HG02970 (cell line): ENCODE measurements around the gene SMPD3.

ENCODE experiments used
- ATAC-seq: cut with Tn5 transposase; IDR thresholded peaks from one replicate; pipeline ENCODE4 v1.9.1; 2021; ENCODE audit warnings: mild to moderate bottlenecking, moderate library complexity, moderate number of reproducible peaks; ENCODE audit not compliant: unreplicated experiment, low FRiP score

Gene SMPD3

GRCh38 chr16:68373528-68374245 is 74.6 kb downstream of the SMPD3 start:
- no peak for ATAC-seq

GRCh38 chr16:68372806-68373205 is 75.5 kb downstream of the SMPD3 start:
- ATAC-seq, result no peak

DNA sequence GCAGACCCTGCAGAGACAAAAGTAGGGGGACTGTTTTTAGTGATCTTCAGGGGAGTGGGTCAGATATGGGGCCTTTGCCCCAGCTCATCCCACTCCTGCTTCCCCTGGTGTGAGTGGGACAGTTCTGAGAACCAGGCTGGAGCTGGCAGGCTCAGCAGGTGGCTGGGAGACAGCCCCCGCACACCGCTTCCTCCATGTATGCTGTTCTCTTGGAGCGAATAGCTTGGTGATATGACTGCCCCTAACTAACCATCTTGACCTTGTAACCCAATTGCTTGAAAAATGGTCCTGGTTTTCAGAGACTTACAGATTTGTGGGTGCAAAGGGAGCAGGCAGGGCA is 76.0 kb downstream of the SMPD3 start:
- ATAC-seq, result no peak

DNA sequence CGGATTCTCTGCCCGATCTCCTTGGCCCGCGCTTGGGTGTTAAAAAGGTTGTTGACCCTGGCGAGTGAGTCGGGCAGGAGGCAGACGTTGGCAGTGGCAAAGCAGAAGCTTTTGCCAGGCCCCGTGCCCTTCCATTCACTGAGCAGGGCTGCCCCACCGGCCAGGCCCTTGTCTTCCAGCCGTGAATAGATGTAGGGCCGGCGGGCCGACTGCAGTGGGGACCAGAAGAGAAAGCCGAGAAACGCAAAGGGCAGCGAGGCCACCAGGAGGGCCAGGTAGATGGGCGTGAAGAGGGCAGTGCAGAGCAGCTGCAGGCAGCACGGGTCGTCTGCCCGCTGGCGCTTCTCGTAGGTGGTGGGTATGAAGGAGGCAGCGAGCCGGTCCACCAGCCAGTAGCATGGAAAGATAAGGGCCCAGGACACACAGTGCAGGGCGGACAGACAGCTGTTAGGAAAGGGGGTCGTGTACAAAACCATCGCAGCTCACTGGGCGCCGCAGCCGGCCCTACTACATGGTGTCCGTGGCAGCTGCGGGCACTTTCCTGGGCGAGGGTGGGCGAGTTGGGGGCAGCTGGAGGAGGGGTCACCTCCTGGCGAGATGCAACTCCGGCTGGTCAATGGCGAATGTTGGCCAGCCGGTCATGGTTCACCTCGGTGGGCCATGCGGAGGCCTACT is 76.5 kb downstream of the SMPD3 start:
- no peak for ATAC-seq

GRCh38 chr16:68371276-68371651 is 77.0 kb downstream of the SMPD3 start:
- ATAC-seq, result no peak

- no peak for ATAC-seq
These were observed 77.6 kb downstream of the SMPD3 start for GRCh38 chr16:68370581-68371275.

DNA sequence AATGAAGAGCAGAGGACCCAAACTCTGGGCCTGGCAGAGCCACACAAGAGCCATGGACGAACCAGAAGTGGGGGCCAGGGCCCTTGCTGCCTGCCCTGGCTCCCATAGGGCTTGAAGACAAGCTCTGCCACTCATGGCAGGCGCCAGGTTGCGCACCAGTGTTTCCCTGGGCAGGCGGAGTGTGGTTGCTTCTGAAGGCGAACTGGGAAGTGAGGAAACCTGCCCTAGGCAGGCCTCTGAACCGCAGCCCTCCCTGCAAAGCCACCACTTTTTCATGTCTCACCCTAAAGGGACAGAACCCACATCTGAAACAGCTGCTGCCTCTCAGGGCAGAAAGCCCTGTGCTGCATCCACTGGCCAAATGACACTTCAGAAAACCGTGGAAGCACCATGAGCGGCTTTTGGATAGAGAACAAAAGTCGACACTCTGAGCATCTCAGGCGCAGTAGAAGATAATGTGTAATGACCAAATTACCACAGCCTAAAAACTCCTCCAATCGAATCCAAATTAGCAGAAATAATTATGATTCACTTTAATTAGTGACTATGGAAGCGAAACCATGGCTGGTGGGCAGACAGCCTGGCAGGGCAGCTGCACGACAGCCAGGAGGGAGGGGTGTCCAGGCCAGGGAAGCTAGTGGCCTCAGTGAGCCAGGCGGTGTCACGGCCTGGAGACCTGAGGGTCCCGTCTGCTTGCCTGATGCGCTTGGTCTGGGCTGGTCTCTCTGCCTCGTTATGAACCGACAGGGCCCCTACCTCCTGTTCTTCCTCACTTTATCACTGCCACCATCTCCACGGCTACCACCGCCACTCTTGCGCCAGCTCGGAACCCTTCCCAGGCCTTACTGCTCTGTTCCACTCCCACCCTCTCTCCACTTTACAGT is 78.4 kb downstream of the SMPD3 start:
- ATAC-seq, result no peak

DNA sequence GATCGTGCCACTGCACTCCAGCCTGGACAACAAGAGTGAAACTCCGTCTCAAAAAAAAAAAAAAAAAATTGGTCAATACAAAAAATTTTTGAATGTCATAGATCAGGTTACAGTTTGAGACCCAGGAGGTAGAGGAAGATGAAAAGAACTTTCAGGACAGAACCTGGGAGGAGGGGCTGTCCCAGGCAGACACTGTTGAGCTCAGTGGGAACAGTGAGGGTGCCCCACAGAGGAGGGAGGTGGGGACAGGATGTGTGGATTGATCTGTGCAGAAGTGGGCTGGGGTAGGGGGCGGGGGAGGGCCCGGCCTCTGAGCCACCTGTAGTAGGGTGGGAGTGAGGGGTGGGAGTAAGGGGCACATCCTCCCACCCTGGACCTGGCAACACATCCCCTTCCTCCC is 79.1 kb downstream of the SMPD3 start:
- no peak for ATAC-seq

DNA sequence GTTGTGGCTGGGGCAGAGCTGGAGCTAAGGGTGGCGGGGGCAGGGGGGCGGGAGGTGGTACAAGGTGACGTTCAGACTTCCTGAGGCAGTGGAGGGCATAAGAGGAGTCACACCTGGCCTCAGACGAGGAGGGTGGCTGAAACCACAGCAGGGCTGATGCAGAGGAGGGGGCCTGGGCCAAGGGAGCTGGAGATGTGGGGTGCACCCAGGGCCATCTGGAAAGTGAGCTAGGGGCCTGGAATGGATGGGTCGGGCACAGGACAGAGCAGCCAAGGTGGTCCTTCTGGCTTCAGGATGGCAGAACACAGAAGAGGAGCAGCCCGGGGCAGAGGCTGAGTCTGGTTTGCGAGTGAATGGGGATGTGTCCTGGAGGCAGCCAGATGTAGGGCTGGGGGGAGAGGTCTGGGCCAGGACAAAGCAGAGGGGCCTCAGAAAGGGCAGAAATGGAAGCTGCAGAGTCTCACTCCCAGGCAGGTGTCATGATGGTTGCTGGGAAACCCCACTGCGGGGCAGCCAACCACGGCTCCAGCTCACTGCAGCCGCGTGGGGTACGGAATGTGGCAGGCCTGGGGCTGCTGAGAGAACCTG is 79.9 kb downstream of the SMPD3 start:
- ATAC-seq, result no peak

GRCh38 chr16:68367891-68368290 is 80.4 kb downstream of the SMPD3 start:
- no peak for ATAC-seq

GRCh38 chr16:68367440-68367839 is 80.9 kb downstream of the SMPD3 start:
- ATAC-seq, result no peak

DNA sequence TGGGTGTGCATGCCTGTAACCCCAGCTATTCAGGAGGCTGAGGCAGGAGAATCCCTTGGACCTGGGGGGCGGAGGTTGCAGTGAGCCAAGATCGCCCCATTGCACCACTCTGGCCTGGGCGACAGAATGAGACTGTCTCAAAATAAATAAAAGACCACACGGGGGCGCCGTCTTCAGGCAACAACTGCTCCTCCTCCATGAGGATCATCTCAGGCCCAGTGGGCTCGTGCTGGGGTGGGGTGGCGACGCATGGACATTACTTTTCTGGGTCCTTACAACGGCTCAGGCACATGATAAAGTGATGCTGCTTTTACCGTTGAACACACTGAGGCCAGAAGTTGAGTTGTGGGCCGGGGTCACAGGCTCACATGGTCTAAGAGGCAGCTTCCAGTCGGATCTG is 81.3 kb downstream of the SMPD3 start:
- no peak for ATAC-seq

GRCh38 chr16:68366062-68366461 is 82.2 kb downstream of the SMPD3 start:
- no peak for ATAC-seq

DNA sequence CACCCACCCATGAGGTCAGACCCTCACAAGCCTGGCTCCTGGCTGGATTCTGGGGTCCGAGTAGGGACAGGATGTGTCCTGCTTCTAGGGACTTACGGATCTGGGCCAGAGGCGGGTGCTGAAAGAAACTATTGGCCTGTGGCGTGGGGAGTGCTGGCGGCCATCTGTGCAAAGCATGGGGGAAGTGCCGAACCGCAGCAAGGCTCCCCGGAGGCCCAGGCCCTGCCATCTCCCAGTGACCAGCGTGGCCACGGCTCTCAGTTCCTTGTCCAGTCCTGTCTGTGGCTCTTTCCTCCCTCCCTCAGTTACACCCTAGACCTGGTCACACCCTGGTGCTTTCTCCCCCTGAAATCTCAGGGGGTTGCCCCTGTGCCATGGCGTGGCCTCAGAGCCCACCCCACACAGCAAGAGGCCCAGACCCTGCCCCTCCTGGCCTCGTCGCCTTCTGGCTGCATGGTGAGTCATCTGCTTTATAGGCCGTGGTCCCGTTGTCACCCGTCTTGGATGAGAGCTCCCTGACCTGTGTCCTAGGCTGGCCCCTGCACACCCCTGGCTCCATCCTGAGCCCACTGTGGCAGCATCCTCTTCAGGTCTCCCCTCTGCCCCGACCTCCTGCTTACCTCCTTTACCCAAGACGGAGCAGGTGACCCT is 83.0 kb downstream of the SMPD3 start:
- ATAC-seq, result no peak

DNA sequence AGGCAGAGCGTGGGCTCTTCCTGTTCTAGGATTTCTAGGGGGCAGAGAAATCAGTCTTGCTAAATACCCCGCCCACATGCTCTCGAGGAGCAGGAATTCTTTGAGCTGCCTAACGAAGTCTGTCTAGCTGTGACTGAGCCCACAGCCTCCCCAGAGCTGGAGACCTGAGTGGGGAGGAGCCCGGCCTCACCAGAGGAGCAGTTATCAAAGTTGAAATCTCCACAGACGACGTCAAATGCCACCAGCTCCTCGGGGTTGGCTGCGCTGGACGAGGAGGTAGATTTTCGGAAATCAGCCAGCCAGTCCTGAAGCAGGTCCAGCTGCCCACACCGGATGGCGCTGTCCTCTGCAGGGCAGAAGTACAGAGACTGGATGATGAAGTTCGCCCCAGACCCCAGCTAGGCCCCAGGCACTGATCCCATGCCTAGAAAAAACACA is 83.7 kb downstream of the SMPD3 start:
- no peak for ATAC-seq

DNA sequence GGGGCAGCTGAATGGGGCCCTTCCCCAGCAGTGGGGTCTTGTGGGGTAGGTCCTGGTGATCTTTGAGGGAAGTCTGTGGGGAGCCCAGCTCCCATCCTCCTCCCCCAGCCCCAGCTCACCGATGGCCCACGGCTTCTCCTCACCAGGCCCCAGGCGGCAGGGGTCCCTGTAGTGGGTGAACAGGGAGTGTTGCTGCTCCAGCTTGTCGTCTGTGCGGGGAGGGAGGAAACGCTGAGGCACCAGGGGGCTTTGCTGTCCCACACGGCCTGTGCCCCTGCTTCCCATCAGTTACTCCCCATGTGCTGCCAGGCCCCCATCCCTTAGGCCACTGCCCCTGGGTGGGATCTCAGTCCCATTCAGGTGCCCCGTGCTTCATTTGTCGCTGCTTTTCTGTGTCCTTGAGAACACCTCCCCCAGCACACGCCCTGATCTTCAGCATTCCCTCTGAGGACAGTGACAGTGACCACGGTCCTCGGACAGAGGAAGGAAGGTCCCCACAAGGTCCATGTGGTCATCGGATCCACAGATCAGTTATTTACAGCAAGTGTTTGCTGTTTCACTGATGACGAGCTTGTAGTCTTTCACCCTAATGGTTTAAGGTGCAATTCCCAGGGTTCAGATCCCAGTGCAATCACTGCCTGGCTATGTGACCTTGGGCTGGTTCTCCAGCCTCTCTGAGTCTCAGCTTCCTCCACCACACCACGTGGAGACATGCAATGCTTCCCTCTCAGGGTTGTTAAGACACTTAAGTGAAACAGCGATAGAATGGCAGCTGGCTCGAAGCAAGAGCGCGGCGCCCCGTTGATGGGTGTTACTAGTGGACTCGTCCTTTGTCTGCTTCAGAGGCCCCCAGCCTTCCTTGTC is 84.4 kb downstream of the SMPD3 start:
- no peak for ATAC-seq

- ATAC-seq, result no peak
These were observed 85.2 kb downstream of the SMPD3 start for GRCh38 chr16:68362947-68363657.

DNA sequence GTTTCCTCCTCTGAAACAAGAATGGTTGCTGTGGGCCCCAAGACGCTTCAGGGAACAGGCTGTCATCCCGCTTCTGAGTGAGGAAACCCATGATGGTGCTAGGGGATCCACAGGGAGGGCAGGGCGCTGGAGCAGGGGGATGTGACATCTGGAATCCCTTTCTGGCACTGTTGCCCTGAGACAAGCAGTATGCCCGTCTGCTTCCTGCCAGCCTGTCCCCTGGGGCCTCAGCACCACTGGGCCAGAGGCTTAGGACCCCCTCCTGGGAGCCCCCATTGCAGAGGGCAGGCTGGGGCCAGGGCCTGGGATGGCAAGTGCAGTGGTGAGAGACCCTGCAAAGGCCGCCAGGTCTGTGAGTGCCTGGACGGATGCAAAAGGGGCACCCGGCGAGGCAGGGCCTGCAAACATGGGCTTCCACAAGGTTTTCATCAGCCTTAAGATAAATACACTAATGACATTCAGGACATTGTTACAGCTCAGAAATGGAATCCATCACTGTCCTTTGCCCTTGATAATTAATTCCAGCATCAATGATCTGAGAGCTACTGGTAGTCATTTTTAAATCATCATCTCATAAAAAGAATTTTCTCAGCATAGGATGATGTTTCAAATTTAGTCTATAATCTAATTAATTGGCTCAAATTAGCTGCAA is 85.9 kb downstream of the SMPD3 start:
- ATAC-seq, result no peak
